Neural cell (in vitro differentiated cells): Measurements from ENCODE around the gene ACAA1. TPM values are rescaled to one million over a fixed set of nuclear protein-coding genes. Genes with fewer than 3 reads are reported as not detected.

ENCODE experiments used
- H2AFZ ChIP-seq: fragments of 200-600, 300-800 bp; sonication (generic), shearing (Covaris generic); 2 replicates; pipeline ENCODE4 v1.6.0; 2014; ENCODE audit warnings: low read depth, mild to moderate bottlenecking, antibody characterized with exemption, low read length, moderate library complexity
- H3F3A ChIP-seq: fragments of 200-600 bp; shearing (Covaris generic); 2 replicates; pipeline ENCODE4 v1.6.1; 2016; ENCODE audit warnings: mild to moderate bottlenecking, moderate library complexity, mixed read lengths, antibody characterized with exemption, low read length; ENCODE audit not compliant: insufficient read depth, poor library complexity, severe bottlenecking
- H3K27ac ChIP-seq: fragments of 200-600, 300-800 bp; sonication (generic), shearing (Covaris generic); 2 replicates; pipeline ENCODE4 v1.5.1; 2014; ENCODE audit warnings: mild to moderate bottlenecking, low read length, moderate library complexity
- H3K27me3 ChIP-seq: fragments of 300-800, 200-600 bp; sonication (generic), shearing (Covaris generic); 2 replicates; pipeline ENCODE4 v1.6.0; 2014; ENCODE audit warnings: mild to moderate bottlenecking, low read depth, low read length, moderate library complexity; ENCODE audit not compliant: insufficient read depth
- H3K36me3 ChIP-seq: fragments of 300-800, 200-600 bp; sonication (generic), shearing (Covaris generic); 2 replicates; pipeline ENCODE4 v1.5.1; 2014; ENCODE audit warnings: mild to moderate bottlenecking, antibody characterized with exemption, low read length, moderate library complexity; ENCODE audit not compliant: insufficient read depth
- H3K4me2 ChIP-seq: fragments of 300-800, 200-600 bp; sonication (generic), shearing (Covaris generic); 2 replicates; pipeline ENCODE4 v1.6.0; 2014; ENCODE audit warnings: mild to moderate bottlenecking, low read length
- H3K4me3 ChIP-seq: fragments of 300-800, 200-600 bp; sonication (generic), shearing (Covaris generic); 2 replicates; pipeline ENCODE4 v1.5.1; 2014; ENCODE audit warnings: mild to moderate bottlenecking, low read length, moderate library complexity
- H3K79me2 ChIP-seq: fragments of 200-600 bp; shearing (Covaris generic); replicated peaks from 2 replicates; pipeline ENCODE4 v1.6.0; 2014; ENCODE audit warnings: mild to moderate bottlenecking, low read length, moderate library complexity; ENCODE audit not compliant: insufficient read depth
- H3K9ac ChIP-seq: fragments of 300-800, 200-600 bp; sonication (generic), shearing (Covaris generic); 2 replicates; pipeline ENCODE4 v1.6.1; 2016; ENCODE audit warnings: mild to moderate bottlenecking, low read length, mixed read lengths
- H3K9me2 ChIP-seq: fragments of 200-600 bp; shearing (Covaris generic); 2 replicates; pipeline ENCODE4 v1.6.1; 2016; ENCODE audit warnings: mild to moderate bottlenecking, low read length, mixed read lengths; ENCODE audit not compliant: insufficient read depth
- H3K9me3 ChIP-seq: fragments of 200-600, 300-800 bp; sonication (generic), shearing (Covaris generic); 2 replicates; pipeline ENCODE4 v1.6.1; 2016; ENCODE audit warnings: mild to moderate bottlenecking, mixed run types, low read length, moderate library complexity, mixed read lengths
- H4K20me1 ChIP-seq: fragments of 200-600 bp; shearing (Covaris generic); 2 replicates; pipeline ENCODE4 v1.6.1; 2016; ENCODE audit warnings: mild to moderate bottlenecking, mixed run types; ENCODE audit not compliant: insufficient read depth
- CTCF ChIP-seq: fragments of 450-650 bp; IDR thresholded peaks from 2 replicates; pipeline ENCODE4 v1.5.1; 2014; ENCODE audit warnings: antibody characterized with exemption, mild to moderate bottlenecking, moderate library complexity; ENCODE audit not compliant: poor library complexity, severe bottlenecking
- EP300 ChIP-seq: fragments of 450-650 bp; conservative IDR thresholded peaks from 2 replicates; pipeline ENCODE4 v1.6.1; 2014; ENCODE audit warnings: antibody characterized with exemption, mild to moderate bottlenecking, moderate library complexity; ENCODE audit not compliant: poor library complexity, severe bottlenecking
- EZH2 ChIP-seq: fragments of 200-600, 300-800 bp; shearing (Covaris generic), sonication (generic); IDR thresholded peaks from 2 replicates; pipeline ENCODE4 v1.6.1; 2014; ENCODE audit warnings: antibody characterized with exemption, low read length, borderline replicate concordance, mild to moderate bottlenecking; ENCODE audit not compliant: insufficient read depth, poor library complexity, severe bottlenecking
- MXI1 ChIP-seq: fragments of 450-650 bp; conservative IDR thresholded peaks from 2 replicates; pipeline ENCODE4 v1.6.1; 2014; ENCODE audit warnings: antibody characterized with exemption, mild to moderate bottlenecking; ENCODE audit not compliant: poor library complexity, severe bottlenecking
- POLR2AphosphoS5 ChIP-seq: IDR thresholded peaks from 2 replicates; pipeline ENCODE4 v1.6.1; 2012
- RAD21 ChIP-seq: fragments of 450-650 bp; conservative IDR thresholded peaks from 2 replicates; pipeline ENCODE4 v1.6.1; 2014; ENCODE audit warnings: antibody characterized with exemption, mild to moderate bottlenecking, moderate library complexity
- REST ChIP-seq: IDR thresholded peaks from 2 replicates; pipeline ENCODE4 v1.6.1; 2012; ENCODE audit warnings: borderline replicate concordance
- SMC3 ChIP-seq: fragments of 450-650 bp; conservative IDR thresholded peaks from 2 replicates; pipeline ENCODE4 v1.6.1; 2014; ENCODE audit warnings: antibody characterized with exemption, mild to moderate bottlenecking, moderate library complexity; ENCODE audit not compliant: poor library complexity
- TAF1 ChIP-seq: IDR thresholded peaks from 2 replicates; pipeline ENCODE4 v1.6.1; 2012; ENCODE audit warnings: low read depth
- polyA minus RNA-seq: library from RNA; depleted of rRNA, polyadenylated mRNA; stranded (reverse); fragments of >200 nt; gene quantifications from 2 replicates; pipeline ENCODE4 v1.2.3, GENCODE V29; 2014
- polyA plus RNA-seq: library from polyadenylated mRNA; depleted of rRNA; stranded (reverse); fragments of >200 nt; gene quantifications from 2 replicates; pipeline ENCODE4 v1.2.3, GENCODE V29; 2014

The ACAA1 gene
- polyA plus RNA-seq (59.1 and 66.2 TPM in 2 replicates), polyA minus RNA-seq (32.5 and 41.1 TPM in 2 replicates)

- H3F3A ChIP-seq: no peaks in the 10 kb centered on the region
- no peaks in the 10 kb centered on the region for H3K9me2 ChIP-seq
- peaks cover 20% of the 10 kb centered on the region for H3K27me3 ChIP-seq
- H3K9me3 ChIP-seq: no peaks in the 10 kb centered on the region
- H3K36me3 ChIP-seq: no peaks in the 10 kb centered on the region
- H2AFZ ChIP-seq: peak within 1 kb of the TSS; percentile 95
- H3K4me2 ChIP-seq: peak within 1 kb of the TSS; percentile 96
- peak within 1 kb of the TSS; percentile 80 for H3K9ac ChIP-seq
- H3K4me3 ChIP-seq: peak within 1 kb of the TSS; percentile 93
- peak within 1 kb of the TSS; percentile 47 for H3K27ac ChIP-seq
- no peak for TF ChIP-seq EZH2
- TF ChIP-seq RAD21: peak; percentile 42
- peak; percentile 24 for TF ChIP-seq CTCF
- TF ChIP-seq POLR2AphosphoS5: peak; percentile 84
- peak; percentile 29 for TF ChIP-seq TAF1
- TF ChIP-seq SMC3: peak; percentile 46
- peak; percentile 82 for TF ChIP-seq MXI1
- TF ChIP-seq EP300: no peak
- H3K79me2 ChIP-seq: peaks cover 7% of the 10 kb centered on the region
- no peaks in the 10 kb centered on the region for H4K20me1 ChIP-seq
Observed at GRCh38 chr3:38136777-38137614, at the start of gene ACAA1. TSS of gene ACAA1 (minus strand) at chr3:38137127. CDS start at chr3:38137035, 92 bp downstream.

- H3K9me2 ChIP-seq: no peaks in the 10 kb centered on the region
- H3K27ac ChIP-seq: no peak overlapping the region
- no peaks in the 10 kb centered on the region for H3K27me3 ChIP-seq
- no peak overlapping the region for H3K9ac ChIP-seq
- no peak overlapping the region for H2AFZ ChIP-seq
- H3F3A ChIP-seq: no peaks in the 10 kb centered on the region
- H3K79me2 ChIP-seq: peaks cover 37% of the 10 kb centered on the region
- no peak overlapping the region for H3K4me2 ChIP-seq
- H3K36me3 ChIP-seq: no peaks in the 10 kb centered on the region
- H3K9me3 ChIP-seq: no peaks in the 10 kb centered on the region
- no peak overlapping the region for H3K4me3 ChIP-seq
- H4K20me1 ChIP-seq: no peaks in the 10 kb centered on the region
- no peak for TF ChIP-seq SMC3
- no peak for TF ChIP-seq EZH2
- TF ChIP-seq RAD21: no peak
- TF ChIP-seq CTCF: no peak
- TF ChIP-seq MXI1: no peak
- no peak for TF ChIP-seq EP300
- no peak for TF ChIP-seq REST
Observed at GRCh38 chr3:38177181-38177580, 40.3 kb upstream of the ACAA1 start.
